ENCODE results near the gene P3H1.

Gene P3H1

GRCh38 chr1:42766741-42767509 is at the start of gene P3H1, which contains the start of gene C1orf50:
Gene P3H1, minus strand, starts transcription at chr1:42767028. Its CDS starts 57 bp downstream, at chr1:42766971.
Gene C1orf50, plus strand, starts transcription at chr1:42767249. Its CDS starts 63 bp downstream, at chr1:42767312.
- TF ChIP-seq CTCF (IDR thresholded peaks at IDR 0.05): no peak

GRCh38 chr1:42815941-42816584 is 49.2 kb upstream of the P3H1 start:
- TF ChIP-seq CTCF (IDR thresholded peaks at IDR 0.05): no peak

- TF ChIP-seq CTCF (IDR thresholded peaks at IDR 0.05): no peak
These were observed 40.3 kb upstream of the P3H1 start for GRCh38 chr1:42807056-42807668.

GRCh38 chr1:42806593-42806992 is 39.8 kb upstream of the P3H1 start:
- no peak for TF ChIP-seq CTCF (IDR thresholded peaks at IDR 0.05)

- TF ChIP-seq CTCF (IDR thresholded peaks at IDR 0.05): no peak
These were observed 39.3 kb upstream of the P3H1 start for GRCh38 chr1:42806171-42806570.

- no peak for TF ChIP-seq CTCF (IDR thresholded peaks at IDR 0.05)
These were observed 35.1 kb upstream of the P3H1 start for GRCh38 chr1:42801832-42802473.

- no peak for TF ChIP-seq CTCF (IDR thresholded peaks at IDR 0.05)
These were observed 31.2 kb upstream of the P3H1 start for GRCh38 chr1:42797979-42798378.
